OCI-LY7 (cell line): Measurements from ENCODE around the gene PIP4K2A.

Experiments used
- EZH2phosphoT487 ChIP-seq: fragments of 200-600 bp; sonication (generic); IDR thresholded peaks from 2 replicates; pipeline ENCODE4 v1.6.1; 2018; ENCODE audit warnings: low read depth, borderline replicate concordance, mild to moderate bottlenecking, mixed run types, antibody characterized with exemption, low read length, moderate library complexity, mixed read lengths
- TF ChIP-seq, protein P1 (sequence below): fragments of 200-600 bp; sonication (generic); conservative IDR thresholded peaks from 2 replicates; pipeline ENCODE4 v1.5.1; 2014; ENCODE audit warnings: mild to moderate bottlenecking, antibody characterized with exemption, low read length, moderate library complexity, mixed read lengths

DNA sequence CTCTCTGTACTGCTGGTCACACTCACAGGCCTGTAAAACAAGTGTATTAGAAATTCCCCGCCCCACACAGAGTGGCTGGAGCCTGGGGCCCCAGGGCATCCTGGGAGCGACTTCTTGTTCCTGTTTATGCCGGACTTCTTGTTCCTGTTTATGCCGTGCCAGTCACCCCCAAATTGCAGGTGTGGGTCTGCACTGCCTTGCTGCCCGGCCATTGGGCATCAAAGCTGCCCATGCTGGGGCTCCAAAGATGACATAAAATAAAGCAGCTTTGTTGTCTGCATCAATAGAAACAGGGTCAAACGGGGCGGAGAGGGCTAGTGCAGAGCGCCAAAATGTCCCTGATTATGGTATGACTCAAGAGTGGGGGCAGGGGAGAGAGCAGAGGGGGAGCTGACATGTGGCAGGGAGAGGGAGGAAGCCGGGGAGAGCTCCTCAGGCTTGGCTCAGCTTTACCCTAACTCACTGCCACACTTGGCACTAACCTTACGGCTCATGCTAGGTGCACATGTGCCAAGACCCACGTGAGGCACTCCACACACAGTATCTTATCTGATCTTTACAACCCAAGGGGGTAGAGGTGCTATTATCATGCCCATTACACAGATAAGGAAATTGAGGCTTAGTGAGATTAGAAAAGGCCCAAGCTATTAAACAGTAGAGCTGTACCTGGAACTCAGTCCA is 98.4 kb downstream of the PIP4K2A start:
- TF ChIP-seq, protein P1, sequence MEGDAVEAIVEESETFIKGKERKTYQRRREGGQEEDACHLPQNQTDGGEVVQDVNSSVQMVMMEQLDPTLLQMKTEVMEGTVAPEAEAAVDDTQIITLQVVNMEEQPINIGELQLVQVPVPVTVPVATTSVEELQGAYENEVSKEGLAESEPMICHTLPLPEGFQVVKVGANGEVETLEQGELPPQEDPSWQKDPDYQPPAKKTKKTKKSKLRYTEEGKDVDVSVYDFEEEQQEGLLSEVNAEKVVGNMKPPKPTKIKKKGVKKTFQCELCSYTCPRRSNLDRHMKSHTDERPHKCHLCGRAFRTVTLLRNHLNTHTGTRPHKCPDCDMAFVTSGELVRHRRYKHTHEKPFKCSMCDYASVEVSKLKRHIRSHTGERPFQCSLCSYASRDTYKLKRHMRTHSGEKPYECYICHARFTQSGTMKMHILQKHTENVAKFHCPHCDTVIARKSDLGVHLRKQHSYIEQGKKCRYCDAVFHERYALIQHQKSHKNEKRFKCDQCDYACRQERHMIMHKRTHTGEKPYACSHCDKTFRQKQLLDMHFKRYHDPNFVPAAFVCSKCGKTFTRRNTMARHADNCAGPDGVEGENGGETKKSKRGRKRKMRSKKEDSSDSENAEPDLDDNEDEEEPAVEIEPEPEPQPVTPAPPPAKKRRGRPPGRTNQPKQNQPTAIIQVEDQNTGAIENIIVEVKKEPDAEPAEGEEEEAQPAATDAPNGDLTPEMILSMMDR = no peak
- TF ChIP-seq EZH2phosphoT487 = no peak
